GM18870 (cell line): ENCODE data around the gene AFTPH.
"Not testable (repeated sequence)": the region's sequence is repeated elsewhere in the genome, so short reads cannot be mapped to it uniquely, and the experiment has no call there.

Source experiments
- ATAC-seq: cut with Tn5 transposase; IDR thresholded peaks from one replicate; pipeline ENCODE4 v1.9.1; 2021; ENCODE audit warnings: moderate library complexity; ENCODE audit not compliant: unreplicated experiment

The AFTPH gene

DNA sequence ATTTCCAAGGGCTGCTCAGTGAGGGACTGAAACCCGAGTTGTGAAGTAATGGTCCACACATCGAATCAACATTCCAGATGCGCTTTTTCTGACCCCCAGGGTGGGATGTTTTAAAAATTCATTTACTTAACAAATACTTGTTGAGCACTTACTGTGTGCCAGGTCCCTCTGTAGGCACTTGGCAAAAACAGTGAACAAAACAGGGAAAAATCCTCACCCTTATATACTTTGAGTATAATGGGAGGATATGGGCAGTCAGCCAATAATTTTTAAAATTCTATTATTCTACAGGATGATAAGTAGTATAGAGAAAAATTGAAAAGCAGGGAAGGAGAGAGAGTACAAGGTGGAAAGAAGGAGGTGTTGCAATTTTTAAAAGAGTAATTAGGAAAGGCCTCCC is 31.3 kb upstream of the AFTPH start:
- no peak for ATAC-seq

DNA sequence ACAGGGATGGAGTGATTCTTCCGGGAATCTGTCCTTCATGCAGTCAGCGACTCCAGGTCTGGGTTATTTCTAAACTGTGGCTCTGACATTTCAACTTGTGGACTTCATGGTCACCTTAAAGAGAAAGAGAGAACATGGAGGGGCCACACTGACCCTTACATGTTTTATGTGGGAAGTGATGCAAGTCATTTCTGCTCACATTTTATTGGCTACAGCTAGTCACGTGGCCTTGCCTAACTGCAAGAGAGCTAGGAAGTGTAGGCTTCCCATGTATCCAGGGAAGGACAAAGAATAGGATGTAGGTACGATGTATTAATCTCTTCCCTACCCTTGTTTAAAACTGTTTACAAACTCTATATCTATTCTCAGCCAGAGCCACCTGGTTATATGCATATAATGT is 30.3 kb upstream of the AFTPH start:
- ATAC-seq: no peak

DNA sequence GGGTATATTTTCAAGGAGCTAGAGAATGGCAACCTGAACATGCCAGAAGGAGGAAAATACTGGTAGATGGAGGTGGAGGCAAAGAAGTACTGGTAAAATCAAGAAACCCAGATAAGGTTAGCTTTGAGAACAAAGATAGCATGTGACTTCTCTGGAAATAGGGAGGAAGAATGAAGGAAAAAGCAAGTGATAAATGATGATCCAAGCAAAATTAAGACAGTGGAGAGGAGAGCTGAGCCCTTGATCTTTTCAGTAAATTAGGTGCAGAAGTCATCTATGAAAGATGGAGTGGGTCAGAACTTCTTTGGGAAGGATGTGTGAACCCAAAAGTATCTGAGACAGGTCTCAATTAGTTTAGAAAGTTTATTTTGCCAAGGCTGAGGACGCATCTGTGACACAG is 25.7 kb upstream of the AFTPH start:
- ATAC-seq: no peak

DNA sequence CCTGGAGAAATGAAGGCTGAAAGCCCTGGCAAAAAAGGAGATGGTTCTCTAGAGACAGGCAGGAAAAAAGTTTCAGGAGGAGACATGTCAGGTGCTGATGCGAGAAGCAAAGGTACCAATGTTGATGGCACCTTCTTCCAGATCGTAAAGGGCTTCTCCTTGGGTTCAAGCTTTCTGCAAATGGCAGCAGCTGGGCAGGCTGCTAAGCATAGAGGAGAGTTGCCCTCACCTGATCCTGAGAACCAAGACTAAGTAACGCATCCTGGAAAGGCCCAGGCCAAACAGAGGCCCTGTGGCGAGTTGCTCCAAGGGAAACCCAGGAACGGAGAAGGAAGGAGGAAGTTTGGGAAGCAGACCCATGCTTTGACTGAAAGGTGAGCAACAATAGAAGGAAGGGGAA is 23.6 kb upstream of the AFTPH start:
- no peak for ATAC-seq

DNA sequence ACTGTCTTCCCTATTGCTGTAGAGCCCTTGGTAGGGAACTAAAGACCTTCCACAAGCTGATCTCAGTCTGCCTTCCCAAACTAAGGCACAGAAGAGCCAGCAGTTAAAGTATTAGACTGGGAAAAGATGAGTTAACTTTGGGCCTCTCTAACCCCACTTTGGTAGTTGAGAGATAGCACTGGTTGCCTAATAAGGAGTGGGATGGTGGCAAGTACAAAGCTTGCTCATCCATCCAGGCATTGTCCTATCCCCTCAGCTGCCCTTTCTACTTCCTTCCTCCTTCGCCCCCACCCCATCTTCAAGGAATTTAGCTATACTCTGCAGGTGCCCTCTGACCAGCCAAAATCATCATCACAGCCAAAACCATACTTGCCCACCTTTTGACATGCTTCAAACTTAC is 22.2 kb upstream of the AFTPH start:
- ATAC-seq: no peak

DNA sequence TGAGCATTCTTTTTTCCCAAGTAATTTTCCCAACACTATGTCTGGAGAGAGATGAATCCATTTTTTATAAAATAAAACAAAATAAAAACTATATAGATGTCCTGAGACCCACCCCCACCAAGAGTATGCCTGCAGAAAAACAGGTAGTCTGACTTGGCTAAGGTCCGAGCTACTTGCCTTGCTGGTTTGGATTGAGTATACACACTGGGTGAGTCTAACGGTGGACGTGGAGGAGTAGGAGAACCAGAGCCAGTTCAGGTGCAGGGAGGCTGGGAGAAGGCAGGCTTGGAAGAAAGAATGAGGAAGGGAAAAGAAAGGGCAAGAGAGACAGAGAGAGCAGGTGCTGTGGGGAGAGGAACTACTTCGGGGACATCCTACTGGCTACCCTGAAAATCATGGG is 21.3 kb upstream of the AFTPH start:
- no peak for ATAC-seq

DNA sequence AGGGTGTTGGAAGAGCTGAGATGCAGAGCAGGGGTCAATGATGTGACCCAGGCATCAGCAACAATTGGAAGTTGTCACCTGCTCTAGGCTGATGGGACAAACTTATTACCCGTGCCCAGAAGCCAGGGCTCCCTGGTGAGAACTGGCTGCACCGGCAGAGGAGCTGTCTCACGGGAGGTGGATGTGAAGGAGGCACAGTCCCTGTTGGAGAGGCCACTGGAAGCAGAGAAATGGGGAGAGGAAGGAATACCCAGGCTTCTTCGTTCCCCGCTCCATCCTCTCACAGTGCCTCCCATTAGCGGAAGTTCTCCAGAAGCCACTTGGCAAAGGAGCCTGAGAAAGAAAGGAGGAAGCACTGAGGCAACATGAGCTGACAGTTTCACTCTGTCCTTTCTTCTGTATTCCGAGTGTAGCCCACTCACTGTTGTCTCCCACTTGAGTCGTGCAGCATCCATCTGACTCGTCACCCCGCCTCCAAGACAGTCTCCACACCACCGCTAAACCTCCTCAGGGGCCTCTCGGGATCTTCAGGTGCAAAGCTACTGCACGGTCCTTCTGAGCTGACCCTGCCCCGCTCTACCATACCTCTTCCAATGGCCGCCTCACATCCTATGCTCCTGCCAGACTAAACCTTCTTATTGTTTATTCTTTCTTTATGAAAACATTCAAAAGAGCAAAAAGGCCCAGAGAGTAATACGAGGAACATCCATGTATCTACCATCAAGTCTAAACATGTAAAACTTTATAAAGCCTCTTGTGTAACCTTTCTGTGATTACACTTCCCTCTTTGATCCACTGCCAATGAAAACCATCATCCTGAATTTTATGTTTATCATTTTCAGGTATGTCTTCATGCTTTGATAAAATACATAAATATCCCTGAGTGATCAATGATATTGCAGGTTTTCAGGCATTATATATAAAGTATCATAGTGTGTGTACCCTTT is 19.1 kb upstream of the AFTPH start:
- ATAC-seq: no peak

DNA sequence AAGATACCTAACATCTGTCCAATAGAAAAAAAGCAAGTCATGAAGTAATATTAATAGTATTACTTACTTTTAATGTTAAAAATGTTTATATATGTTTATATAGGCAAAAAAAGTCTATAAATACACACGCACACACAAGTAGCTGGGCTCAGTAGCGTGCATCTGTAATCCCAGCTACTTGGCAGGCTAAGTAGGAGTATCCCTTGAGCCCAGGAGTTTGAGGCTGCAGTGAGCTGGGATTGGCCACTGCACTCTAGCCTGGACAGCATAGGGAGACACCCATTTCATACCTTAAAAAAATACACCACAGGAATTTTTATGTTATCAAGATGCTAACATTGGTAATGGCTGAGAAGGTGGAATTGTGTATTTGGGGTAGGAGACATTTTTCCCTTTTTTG is 17.4 kb upstream of the AFTPH start:
- ATAC-seq: no peak

DNA sequence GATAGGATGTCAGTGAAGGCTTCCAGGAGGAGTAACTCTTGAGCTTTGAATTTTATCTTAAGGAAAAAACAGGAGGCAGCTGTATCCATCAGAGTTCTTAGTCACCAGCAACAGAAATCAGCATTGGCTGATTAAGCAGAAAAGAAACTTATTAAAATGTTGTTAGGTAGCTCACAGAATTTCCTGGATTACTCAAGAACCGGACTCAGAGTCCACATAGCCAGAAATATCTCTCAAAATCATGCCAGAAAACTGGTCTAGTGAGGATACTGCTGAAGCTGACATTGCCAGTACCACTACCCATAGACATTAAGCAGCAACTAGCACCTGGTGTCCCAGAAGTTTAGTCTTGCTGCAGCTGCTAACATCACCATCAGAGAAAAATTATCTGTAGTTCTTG is 10.1 kb upstream of the AFTPH start:
- no peak for ATAC-seq

DNA sequence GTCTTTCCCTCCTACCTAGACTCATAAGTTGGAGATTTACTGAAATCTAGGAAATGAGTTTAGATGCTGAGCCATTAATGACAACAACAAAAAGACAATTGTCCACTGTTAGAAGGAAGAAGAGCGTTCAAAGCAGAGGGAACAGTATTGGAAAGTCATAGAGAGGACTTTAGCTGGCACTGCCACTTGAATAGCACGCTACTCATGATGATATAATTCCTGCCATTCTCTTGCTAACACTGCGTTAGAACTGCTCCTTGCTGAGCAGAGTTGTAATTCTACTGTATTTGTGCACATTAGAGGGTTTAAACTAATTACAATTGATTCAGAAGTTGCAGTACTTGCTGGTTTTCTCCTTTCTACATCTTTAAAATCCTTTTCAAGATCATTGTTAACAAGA is 9.0 kb upstream of the AFTPH start:
- ATAC-seq: no peak

DNA sequence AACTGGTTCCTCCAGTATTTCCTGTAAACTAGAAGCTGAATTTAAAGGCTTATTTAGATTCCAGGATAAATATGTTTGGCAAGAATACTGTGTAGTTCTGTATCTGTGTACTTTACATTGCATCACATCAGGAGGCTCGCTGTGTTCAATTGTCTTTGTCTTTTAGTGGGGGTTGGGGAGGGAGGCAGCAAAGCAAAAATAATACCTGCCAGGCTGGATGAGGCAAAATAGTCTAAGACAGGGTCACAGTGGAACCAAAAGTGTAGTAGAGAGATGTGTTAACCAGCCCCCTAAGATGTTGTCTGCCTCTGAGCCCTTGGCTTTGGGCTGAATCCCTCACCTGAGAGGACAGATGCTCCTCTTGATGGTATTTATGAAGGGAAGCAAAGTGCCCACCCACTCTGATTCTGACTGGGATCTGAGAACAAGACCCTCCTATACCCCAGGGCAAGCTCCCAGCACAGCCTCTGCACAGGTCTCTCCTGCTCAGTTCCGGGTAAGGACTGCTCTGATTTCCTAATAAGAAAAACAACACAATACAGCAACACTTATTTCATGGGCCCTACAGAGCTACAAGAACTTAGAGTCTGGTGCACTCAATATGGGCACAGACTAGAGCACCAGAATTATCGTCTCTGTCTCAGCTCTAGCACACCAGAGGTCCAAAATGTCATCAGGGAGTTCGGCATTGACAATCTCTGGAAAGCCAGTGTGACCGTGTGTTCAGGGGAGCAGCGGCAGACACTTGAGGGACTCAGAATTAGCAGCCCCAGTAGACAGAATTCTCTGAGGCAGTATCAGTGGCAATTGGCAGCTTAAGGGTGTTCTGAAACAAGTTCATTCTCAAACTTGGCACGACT is 7.2 kb upstream of the AFTPH start:
- no peak for ATAC-seq

DNA sequence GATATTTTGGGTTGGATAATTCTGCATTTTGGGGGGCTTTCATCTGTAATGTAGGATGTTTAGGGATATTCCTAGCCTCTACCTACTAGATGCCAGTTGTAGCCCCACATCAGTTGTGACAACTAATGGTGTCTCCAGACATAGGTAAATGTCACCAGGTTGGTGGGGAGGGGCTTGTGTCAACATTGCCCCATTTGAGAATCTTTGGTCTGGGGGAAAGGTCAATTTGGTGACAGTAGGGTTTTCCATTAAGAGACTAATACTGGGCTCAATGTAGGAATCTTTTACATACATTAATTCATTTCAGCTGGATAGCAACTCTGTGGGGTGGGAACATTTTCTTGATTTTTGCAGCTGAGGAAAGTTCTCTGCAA is 6.6 kb upstream of the AFTPH start:
- ATAC-seq: no peak

DNA sequence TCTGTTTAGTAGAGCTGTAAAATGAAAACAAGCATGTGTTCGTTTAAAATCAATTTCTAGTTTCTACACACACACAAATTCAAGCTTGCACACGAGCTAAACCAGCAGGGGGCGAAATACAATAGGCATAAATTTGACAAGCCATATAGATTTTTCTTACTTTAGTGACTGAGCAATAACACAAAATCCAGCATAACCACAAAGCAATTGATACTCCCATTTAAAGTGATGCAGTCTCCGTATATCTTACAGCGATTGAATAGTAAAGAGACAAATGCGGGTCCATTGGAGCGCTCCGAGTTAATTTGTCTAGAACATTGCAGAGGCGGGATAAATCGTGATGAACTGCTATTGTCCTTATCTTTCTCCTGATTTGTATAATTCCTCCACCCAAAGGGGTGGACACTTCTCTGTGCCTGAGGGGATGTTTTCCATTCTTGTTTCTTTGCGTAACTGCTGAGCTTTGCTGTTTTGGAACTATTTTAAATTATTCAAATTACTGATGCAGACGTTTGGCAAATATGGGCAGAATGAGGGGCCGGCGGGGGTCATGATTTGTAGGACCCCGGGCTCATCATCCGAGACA is 1.2 kb upstream of the AFTPH start:
- ATAC-seq: peak; percentile 26

DNA sequence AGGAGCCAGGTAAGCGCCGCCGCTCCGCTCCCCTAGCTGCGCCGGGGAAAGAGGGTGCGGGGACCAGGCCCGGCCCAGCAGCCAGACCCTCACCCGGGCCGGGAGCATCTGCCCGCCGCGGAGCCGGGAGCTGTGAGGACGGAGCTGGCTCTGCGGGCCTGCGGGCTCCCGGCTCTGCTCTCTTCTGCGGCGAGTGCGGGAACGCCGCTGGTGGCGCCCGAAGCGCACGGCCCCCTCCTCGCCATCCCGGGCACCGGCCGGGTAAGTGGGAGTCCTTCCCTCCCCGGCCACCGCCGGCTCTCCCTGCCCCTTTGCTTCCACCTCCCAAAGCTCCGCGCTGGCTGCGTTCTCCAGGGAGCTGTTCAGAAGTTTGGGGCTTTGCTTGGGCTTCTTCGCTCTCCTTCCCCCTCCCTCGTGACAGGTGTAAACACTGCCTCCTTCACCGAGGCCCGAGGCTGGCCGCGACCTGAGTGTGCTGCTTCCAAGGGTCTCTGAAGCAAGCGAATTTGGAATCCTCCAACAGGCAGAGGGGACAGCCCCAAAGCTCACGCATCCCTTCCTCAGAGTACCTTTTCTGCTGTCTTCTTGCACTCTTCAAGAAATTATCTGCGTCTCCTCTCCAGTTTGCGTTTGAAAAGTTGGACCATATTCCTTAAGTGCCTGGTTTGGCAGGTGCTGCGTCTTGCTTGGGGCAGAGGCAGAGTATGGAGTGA is 632 bp downstream of the AFTPH start:
- peak; percentile 7 for ATAC-seq

DNA sequence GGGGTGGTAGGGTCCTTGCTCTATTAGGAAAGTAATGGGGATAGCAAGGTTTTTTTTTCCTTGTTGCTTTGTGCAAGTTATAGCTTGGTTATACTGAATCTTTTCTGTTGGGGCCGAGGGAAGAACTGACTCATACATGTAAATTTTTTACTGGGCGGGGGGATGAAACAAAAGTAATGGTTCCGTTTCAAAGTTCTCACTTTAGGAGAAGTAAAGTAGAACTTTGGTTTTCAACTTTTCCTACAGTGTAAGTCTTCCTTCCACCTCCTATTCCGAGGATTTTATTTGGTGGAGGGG is 1.1 kb downstream of the AFTPH start:
- ATAC-seq: no peak

DNA sequence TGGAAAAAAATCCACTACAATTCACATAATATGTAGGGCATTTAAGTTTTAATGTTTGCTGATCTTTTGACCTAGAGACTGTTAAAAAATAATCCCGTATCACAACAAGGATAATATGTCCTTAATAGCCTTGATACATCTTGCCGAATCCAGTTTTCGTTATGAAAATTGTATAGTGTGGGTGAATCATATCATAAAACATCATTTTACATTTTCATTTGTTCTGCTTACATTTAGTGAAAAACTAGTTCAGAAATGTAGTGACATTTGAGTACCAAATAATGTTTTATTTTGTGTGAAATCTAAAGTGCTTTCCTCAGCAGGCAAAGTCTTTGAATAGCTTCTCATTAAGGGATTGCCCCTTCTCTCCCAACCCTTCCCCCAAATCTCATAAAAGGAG is 1.9 kb downstream of the AFTPH start:
- no peak for ATAC-seq

DNA sequence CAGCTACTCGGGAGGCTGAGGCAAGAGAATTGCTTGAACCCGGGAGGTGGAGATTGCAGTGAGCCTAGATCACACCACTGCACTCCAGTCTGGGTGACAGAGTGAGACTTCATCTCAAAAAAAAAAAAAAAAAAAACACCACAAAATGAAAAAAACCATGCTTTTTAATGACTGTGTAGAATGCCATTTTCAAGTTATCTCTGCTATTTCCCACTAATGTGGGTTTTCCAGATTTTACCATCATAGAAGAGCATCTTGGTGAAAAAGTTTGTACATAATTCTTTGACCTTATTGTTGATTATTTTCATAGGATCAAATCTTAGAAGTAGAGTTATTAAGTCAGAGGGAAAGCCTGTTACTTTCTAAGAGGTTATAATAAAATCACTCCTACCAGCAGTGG is 6.8 kb downstream of the AFTPH start:
- ATAC-seq: not testable (repeated sequence)

DNA sequence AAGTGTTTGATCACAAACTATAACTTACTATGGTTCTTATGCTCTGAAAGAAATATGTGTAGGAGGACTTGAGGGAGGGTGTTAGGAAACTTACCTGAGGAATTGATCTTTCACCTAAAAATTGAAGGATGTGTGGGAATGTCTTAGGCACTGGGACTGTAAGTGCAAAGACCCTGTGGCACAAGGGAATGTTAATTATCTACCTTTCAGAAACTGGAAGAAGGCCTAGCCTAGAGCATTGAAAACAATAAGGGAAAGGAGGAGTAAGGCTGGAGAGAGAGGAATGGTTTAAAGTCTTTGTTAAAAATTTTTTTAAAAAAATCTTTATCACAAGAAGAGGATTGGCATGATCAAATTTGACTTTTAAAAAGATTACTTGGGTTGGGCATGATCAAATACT is 7.9 kb downstream of the AFTPH start:
- no peak for ATAC-seq

DNA sequence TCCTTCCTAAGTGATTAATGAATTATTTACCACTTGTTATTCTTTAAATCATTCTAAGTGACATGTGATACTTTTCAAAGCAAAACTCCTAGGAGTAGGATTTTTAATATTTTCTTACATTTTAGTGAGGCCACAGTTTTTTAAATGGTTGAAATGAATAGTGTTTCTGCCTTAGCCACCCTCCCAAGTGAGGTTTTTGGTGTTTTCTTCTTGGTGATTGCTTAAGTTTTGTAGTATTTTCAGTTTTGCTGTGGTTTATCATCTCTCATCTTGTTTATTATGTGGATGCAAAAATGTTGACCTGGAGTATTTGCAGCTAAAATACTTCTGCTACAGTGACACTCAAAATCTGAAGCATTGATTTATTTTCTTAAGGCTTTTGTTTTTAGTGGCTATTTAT is 9.8 kb downstream of the AFTPH start:
- ATAC-seq: no peak

DNA sequence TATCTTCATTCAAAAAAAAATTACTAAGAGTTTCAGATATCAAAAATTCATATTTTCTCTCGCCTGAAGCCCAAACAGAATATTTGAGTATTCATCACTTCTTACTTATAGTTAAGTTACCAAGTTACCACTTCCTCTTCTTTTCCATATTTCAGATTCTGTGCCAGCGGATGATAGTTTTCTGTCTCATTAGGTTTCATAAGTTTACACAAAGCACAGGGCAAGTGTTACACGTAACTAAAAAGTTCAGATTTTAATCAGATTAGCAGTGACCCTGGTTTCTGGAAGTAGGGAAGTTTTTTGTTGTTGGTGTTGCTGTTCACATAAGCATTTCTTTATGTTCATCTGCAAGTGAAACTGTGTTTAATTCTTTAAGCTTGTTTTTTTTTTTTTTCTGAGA is 10.2 kb downstream of the AFTPH start:
- ATAC-seq: no peak

DNA sequence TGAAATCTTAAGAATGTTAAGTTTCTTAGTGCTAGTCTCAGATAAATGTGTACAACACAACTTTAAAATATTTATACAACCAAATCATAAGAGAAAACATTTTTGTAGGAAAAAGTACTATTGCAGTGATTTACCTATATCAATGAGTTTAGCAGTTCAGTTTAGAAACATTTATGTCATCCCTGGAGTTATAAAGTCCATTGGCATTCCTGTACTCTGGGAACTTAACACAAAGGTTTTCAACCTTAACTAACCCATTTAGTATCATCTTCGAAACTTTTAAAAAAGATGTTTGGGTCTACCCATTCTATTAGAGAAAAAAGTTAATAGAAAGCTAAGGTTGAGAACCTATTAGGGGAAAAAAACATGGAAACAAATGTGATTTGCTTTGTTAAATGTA is 10.9 kb downstream of the AFTPH start:
- ATAC-seq: no peak
